GM18909 (cell line): ENCODE data around the gene NAA38.
"Not testable (repeated sequence)": the region's sequence is repeated elsewhere in the genome, so short reads cannot be mapped to it uniquely, and the experiment has no call there.

Experiments
- ATAC-seq: cut with Tn5 transposase; IDR thresholded peaks from one replicate; pipeline ENCODE4 v1.9.1; 2021; ENCODE audit warnings: mild to moderate bottlenecking; ENCODE audit not compliant: unreplicated experiment, poor library complexity

The NAA38 gene

DNA sequence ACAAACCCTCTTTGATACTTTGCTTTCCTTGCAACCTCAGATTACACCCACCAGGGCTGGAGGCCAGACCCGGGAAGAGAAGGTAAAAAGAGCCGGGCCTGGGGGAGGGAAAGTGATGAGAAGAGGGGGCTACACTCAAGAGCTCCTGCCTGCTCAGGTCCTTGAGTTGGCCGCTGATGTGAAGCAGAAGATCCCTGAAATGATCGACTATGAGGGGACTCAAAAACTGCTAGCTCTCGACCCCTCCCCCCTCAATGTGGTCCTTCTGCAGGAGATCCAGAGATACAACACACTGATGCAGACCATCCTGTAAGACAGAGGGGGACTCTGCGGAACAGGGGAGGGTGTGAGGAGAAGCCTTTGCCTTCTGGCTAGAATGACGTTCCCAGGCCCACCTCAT is 26.1 kb downstream of the NAA38 start:
- no peak for ATAC-seq

DNA sequence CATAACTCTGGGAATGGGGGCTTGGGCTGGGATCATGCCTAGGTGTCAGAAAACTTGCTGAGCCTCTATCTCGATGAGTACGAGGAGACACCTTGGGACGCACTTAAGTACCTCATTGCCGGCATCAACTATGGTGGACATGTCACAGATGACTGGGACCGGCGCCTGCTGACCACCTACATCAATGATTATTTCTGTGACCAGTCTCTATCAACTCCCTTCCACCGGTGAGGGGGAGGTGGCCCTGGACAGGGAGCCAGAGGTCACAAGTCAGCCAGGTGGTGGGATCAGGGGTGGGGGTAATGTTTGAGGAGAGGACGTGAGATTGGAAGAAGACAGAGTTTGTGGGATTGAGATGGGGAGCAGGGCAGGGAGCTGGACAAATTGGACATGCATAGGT is 26.7 kb downstream of the NAA38 start:
- ATAC-seq = no peak

DNA sequence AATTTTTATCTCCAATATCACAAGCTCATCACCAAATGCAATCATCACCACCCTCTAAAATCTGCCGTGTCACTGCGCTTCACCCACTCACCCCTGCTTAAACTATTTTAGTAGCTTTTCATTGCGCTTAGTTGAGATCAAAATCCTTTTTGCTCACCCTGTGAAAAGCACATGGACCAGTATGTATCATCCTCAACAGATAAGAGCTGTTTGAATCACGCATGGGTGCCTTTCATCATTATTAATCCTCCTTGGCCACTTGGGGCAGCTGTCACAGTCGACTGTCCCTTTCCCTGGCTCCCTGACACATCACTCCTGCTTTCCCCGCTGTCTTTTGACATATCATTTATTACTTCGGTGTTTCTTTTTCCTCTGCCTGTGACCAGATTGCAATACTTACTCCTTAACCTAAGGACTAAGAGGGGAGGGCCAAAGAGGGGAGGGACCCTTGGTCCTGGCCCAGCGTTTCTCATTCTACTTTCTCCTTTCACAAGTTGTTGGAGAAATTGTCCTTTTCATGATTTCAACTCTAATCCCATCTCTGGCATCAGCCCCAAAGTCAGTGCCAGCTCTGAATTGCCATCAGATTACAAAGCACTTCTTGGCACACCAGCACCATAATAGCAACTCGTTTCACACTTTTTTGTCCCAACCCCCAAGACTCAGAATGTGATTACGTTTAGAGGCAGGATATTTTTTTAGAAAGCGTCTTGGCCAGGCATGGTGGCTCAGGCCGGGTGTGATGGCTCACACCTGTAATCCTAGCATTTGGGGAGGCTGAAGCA is 32.0 kb downstream of the NAA38 start:
- no peak for ATAC-seq

DNA sequence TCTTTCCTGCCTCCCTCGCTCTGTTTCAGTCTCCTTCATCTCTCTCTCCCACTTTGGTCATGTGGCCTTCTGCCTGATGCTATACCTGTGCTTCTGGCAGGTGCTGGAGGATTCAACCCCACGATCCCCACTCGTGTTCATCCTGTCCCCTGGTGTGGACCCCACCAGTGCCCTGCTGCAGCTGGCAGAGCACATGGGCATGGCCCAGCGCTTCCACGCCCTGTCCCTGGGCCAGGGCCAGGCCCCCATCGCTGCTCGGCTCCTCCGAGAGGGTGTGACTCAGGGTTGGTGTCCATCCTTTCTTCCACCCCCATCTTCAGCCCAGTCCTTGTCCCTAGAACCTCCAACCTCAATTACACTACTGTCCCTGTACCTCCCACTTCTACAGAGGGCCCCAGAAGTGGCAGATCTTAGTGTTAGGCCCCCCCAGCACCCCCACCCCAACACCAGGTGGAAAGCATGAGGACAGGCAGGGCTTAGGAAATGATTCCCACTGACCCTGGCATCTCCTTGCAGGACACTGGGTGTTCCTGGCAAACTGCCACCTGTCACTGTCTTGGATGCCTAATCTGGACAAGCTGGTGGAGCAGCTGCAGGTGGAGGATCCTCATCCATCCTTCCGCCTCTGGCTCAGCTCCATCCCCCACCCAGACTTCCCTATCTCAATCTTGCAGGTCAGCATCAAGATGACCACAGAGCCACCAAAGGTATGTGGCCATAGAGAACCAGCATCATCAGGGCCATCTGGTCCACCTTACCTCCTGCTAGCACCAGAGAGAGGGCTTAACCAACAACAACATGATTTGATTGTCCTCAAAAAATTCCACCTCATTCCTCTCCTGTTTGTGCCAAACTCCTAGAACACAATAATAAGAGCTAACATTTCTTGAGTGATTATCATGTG is 33.1 kb downstream of the NAA38 start:
- ATAC-seq = no peak

DNA sequence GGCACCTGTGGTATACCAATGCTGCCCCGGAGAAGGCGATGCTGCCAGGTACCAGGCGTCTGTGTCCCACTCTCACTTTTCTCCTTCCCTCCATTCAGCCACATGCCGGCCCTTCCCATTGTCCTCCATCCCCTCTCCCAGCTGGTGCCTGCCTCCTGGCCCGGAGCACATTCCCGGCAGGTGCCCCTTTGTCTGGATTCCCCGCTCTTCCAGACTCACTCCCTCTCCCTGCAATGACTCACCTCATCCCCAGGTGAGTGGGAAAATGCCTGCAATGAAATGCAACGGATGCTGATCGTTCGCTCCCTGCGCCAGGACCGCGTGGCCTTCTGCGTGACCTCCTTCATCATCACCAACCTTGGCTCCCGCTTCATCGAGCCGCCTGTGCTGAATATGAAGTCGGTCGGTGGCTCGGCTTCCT is 33.8 kb downstream of the NAA38 start:
- ATAC-seq = no peak

DNA sequence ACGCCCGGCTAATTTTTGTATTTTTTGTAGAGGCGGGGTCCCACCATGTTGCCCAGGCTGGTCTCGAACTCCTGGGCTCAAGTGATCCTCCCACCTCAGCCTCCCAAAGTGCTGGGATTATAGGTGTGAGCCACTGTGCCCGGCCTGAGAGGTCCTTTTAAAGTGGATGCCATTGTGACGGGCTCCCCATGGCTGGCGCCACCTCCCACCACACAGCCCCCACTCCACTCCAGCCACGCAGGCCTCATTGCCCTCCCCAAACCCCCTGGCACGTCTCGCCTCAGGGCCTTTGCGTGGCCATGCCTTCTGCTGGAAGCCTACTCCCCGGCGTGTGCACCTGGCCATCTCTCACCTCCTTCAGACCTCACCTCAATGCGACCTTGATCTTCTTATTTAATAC is 35.2 kb downstream of the NAA38 start:
- no peak for ATAC-seq

DNA sequence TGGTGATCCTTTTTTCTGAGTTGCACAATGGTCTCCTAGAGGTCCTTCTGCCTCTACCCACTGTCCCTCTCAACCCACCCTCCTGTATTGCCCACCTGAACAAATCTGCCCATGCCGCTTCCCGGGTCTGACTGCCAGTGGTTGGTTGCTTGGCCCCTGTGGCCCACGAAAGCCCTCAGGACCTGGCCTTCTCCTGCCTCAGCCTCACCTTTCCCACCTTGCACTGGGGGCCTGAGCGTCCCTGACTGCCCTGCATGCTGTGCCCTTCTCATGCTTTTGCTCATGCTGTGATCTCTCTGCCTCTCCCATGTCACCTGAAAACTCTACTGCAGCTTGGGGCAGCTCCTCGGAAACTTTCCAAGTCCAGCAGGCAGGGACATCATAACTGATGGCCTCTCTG is 37.1 kb downstream of the NAA38 start:
- no peak for ATAC-seq

DNA sequence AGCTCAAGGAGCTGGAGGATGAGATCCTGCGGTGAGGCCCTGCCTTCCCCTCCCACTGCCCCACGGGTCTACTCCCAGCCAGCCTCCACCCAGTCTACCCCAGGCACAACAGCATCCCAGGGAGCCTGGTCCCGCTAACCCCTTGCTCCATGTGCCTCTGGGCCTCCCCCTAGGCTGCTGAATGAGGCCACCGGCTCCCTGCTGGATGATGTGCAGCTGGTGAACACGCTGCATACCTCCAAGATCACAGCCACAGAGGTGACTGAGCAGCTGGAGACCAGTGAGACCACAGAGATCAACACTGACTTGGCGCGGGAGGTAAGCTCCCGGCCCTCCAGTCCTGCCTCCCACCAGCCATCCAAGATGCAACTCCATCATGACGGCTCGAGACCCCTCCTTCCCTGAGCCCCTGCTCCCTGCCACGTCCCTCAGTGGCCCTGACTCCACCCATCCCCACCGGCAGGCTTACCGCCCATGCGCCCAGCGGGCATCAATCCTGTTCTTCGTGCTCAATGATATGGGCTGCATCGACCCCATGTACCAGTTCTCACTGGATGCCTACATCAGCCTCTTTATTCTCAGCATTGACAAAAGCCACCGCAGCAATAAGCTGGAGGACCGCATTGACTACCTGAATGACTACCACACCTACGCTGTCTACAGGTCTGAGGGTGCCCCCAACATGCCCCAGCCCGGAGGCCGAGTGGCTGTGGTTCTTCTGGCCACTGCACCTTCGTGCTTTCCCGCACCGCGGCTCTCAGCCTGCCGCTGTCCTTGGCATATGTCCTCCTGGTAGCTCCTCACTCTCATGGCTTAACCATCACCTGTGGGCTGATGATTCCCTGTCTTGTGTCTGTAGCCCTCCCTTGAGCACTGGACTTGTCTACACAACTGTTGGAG is 38.4 kb downstream of the NAA38 start:
- ATAC-seq = no peak

DNA sequence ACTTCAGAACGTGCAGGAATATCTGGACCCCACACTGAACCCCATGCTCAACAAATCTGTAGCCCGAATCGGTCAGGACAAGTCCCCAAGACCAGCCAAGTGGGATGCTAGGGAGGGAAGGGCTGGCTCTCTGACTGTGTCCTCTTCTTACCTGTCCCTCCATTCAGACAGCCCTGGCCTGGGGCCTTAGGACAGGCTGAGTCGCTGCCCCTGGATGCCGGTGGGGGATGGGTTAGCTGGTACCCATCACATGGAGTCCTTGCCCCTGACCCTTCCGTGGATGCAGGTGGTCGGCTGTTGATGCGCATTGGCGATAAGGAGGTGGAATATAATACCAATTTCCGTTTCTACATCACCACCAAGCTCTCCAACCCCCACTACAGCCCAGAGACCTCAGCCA is 39.3 kb downstream of the NAA38 start:
- no peak for ATAC-seq

DNA sequence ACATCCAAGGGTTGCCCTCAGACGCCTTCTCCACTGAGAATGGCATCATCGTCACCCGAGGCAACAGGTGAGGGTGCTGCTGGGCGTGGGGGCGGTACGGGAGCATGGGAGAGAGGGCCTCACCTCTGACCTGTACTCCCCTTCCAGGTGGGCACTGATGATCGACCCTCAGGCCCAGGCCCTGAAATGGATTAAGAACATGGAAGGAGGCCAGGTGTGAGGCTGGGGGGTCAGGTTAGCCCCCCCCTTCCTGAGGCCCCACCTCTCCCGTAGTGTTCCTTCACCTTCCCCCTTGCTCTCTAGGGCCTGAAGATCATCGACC is 39.8 kb downstream of the NAA38 start:
- no peak for ATAC-seq

DNA sequence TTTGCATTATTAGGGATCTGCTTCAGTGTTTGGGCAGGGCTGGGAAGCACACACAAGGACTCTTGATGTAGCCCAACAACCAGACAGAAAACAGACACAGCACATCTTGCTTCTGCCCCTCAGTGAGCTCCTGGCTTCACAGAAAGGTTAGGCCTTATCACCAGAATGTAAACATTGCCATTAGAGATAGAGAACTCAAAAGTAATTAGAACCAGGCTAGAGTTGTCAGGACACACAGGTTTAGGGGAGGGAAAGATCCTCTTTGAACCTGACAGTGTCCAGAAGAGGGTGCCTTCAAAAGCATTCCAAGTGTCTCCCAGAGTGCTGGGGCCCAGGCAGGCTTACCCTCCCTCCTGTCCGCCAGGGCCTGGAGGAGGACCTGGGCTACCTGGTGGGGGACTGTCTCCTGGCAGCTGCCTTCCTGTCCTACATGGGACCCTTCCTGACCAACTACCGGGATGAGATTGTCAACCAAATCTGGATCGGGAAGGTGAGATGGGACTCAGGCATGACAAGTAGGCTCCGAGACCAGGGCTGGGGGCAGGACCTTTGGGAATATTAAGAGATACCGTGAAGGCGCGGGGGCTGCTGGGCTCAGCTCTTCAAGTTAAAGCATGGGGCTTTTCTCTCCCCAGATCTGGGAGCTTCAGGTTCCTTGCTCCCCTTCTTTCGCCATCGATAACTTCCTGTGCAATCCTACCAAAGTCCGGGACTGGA is 40.3 kb downstream of the NAA38 start:
- no peak for ATAC-seq

DNA sequence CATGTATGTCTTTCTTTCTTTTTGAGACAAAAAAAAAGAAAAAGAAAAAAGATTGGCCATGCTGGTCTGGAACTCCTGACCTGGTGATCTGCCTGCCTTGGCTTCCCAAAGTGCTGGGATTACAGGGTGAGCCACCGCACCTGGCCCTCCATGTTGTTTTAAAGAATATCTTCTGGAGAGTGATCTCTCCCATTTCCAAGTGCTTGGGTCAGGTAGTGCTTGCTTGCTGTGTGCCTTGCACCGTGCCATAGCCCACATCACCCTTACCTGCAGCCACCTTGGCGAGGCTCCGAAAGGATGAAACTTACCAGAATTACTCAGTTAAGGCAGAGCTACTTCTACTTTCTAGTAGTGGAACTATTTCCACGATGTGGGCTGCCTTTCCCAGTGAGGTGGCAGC is 42.4 kb downstream of the NAA38 start:
- no peak for ATAC-seq

DNA sequence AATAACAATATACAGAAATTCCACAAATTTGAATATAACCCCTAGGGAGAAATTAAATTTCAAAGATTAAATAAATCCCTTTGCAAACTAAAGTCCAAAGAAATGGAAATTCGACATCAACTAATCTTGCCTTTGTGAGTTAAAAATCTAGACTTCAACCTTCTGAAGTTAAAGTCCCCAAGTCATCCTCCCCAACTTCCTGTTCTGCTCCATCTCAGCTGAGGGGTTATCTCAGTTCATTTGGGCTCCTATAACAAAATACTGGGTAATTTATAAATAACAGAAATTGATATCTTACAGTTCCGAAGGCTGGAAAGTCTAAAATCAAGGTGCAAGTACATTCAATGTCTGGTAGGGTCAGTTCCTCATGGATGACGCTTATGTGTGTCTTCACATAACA is 46.1 kb downstream of the NAA38 start:
- ATAC-seq = no peak

DNA sequence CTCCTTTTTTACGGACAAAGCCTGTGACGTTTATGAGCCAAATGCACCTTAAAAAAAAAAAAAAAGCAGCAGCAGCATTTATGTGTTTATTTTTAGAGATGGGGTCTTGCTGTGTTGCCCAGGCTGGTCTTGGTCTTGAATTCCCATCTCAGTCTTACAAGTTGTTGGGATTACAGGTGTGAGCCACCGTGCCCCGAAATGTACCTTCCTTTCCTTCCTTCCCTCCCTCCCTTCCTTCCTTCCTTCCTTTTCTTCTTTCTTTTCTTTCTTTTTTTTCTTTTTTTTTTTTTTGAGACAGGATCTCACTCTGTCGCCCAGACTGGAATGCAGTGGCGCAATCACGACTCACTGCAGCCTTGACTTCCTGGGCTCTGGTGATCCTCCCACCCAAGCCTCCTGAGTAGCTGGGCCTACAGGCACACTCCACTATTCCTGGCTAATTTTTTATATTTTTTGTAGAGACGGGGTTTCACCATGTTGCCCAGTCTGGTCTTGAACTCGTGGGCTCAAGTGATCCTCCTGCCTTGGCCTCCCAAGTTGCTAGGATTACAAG is 47.5 kb downstream of the NAA38 start:
- ATAC-seq = not testable (repeated sequence)

DNA sequence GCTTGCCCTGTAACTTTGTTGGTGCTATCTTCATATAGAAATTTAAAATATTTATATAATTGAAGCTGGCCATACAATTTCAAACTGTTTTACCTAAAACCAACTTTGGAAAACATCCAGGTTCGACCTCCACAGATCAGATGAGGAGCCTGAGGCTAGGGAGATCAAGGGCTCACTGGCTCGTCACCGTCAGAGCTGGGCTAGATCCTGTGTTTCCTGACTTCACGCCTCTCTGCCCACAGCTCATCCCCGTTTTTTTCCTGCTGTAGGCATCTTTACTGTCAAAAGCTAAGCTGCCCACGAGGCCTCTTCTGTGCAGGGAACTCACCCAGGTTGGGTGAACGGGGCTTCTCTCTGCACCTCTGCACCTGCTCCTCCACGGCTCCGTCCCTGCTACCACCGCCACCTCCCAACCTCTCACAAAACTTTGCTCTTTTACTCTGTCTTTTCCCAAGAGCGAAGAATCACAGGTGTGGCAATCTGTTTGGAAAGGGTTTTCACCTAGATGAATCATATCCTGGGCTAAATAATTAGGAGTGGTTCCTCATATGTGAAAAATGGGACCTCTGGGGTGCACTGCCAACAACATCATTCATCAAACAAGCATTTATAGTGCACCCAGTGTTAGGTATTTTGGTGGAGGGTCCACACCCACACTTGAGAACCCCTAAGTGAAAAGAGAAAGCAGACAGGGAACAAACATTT is 48.1 kb downstream of the NAA38 start:
- no peak for ATAC-seq

DNA sequence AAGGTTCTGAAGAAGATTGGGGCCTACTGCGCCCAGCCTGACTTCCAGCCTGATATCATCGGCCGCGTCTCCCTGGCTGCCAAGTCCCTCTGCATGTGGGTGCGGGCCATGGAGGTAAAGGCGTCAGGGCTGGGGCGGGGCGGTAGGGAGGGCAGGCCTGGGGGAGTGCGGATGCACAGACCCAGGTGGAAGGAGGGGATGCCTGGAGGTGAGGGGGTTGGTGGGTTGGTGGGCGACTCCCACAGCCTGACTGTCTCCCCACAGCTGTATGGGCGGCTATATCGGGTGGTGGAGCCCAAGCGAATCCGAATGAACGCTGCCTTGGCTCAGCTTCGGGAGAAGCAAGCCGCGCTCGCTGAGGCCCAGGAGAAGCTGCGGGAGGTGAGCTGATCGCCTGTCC is 50.2 kb downstream of the NAA38 start:
- no peak for ATAC-seq
